H9 (cell line): ENCODE measurements around the gene DGLUCY. TPM values are rescaled to one million over a fixed set of nuclear protein-coding genes. Genes with fewer than 3 reads are reported as not detected.

Experiments used
- DNase-seq: peaks from one replicate; pipeline ENCODE4 v3.0.0-alpha.2; 2017
- H2AFZ ChIP-seq: one replicate; pipeline ENCODE4 v1.6.1; 2013; ENCODE audit warnings: mild to moderate bottlenecking, low read length, control low read depth, moderate library complexity
- H2AK5ac ChIP-seq: 2 replicates; pipeline ENCODE4 v1.6.1; 2013; ENCODE audit warnings: low read length, control low read depth, mixed read lengths; ENCODE audit not compliant: insufficient read length
- H2BK120ac ChIP-seq: one replicate; pipeline ENCODE4 v1.6.1; 2013; ENCODE audit warnings: low read depth, mild to moderate bottlenecking, low read length, control low read depth, inconsistent platforms; ENCODE audit not compliant: poor library complexity, severe bottlenecking
- H2BK12ac ChIP-seq: 2 replicates; pipeline ENCODE4 v1.6.1; 2013; ENCODE audit warnings: low read length, control low read depth, mixed read lengths, low read depth; ENCODE audit not compliant: insufficient read length
- H2BK15ac ChIP-seq: 2 replicates; pipeline ENCODE4 v1.6.1; 2013; ENCODE audit warnings: low read depth, low read length, control low read depth
- H2BK20ac ChIP-seq: one replicate; pipeline ENCODE4 v1.6.1; 2013; ENCODE audit warnings: low read depth, mild to moderate bottlenecking, low read length, control low read depth, inconsistent platforms; ENCODE audit not compliant: poor library complexity, severe bottlenecking
- H2BK5ac ChIP-seq: 2 replicates; pipeline ENCODE4 v1.6.1; 2013; ENCODE audit warnings: low read length, control low read depth, mixed read lengths; ENCODE audit not compliant: insufficient read length
- H3K14ac ChIP-seq: 2 replicates; pipeline ENCODE4 v1.6.1; 2013; ENCODE audit warnings: low read length, control low read depth; ENCODE audit not compliant: insufficient read depth
- H3K18ac ChIP-seq: 2 replicates; pipeline ENCODE4 v1.6.1; 2013; ENCODE audit warnings: low read depth, mild to moderate bottlenecking, mixed read lengths, low read length, control low read depth; ENCODE audit not compliant: insufficient read length
- H3K23ac ChIP-seq: 2 replicates; pipeline ENCODE4 v1.6.1; 2013; ENCODE audit warnings: low read length, control low read depth, mixed read lengths, low read depth; ENCODE audit not compliant: insufficient read length
- H3K23me2 ChIP-seq: 2 replicates; pipeline ENCODE4 v1.6.1; 2013; ENCODE audit warnings: low read depth, mild to moderate bottlenecking, mixed read lengths, low read length, control low read depth; ENCODE audit not compliant: insufficient read length, poor library complexity, severe bottlenecking
- H3K27ac ChIP-seq: 2 replicates; pipeline ENCODE4 v1.5.1; 2013; ENCODE audit warnings: low read length, control low read depth, mixed read lengths, low read depth; ENCODE audit not compliant: insufficient read length
- H3K27me3 ChIP-seq: 2 replicates; pipeline ENCODE4 v1.6.1; 2013; ENCODE audit warnings: low read length, control low read depth, inconsistent platforms; ENCODE audit not compliant: insufficient read depth
- H3K4ac ChIP-seq: 2 replicates; pipeline ENCODE4 v1.6.1; 2013; ENCODE audit warnings: low read depth, mild to moderate bottlenecking, control low read depth, inconsistent platforms, low read length, moderate library complexity
- H3K4me1 ChIP-seq: 2 replicates; pipeline ENCODE4 v1.6.1; 2013; ENCODE audit warnings: low read length, control low read depth, inconsistent platforms; ENCODE audit not compliant: insufficient read depth
- H3K4me2 ChIP-seq: 2 replicates; pipeline ENCODE4 v1.6.1; 2013; ENCODE audit warnings: low read length, control low read depth, mixed read lengths; ENCODE audit not compliant: insufficient read length, insufficient read depth
- H3K56ac ChIP-seq: 2 replicates; pipeline ENCODE4 v1.6.1; 2013; ENCODE audit warnings: low read depth, mild to moderate bottlenecking, mixed read lengths, low read length, control low read depth; ENCODE audit not compliant: insufficient read length
- H3K79me1 ChIP-seq: 2 replicates; pipeline ENCODE4 v1.6.1; 2013; ENCODE audit warnings: low read depth, mild to moderate bottlenecking, moderate library complexity, low read length, control low read depth, inconsistent platforms; ENCODE audit not compliant: insufficient read depth, poor library complexity, severe bottlenecking
- H3K79me2 ChIP-seq: 2 replicates; pipeline ENCODE4 v1.6.1; 2013; ENCODE audit warnings: low read length, control low read depth, inconsistent platforms; ENCODE audit not compliant: insufficient read depth
- H3K9ac ChIP-seq: 2 replicates; pipeline ENCODE4 v1.6.1; 2013; ENCODE audit warnings: low read length, control low read depth, mixed read lengths; ENCODE audit not compliant: insufficient read length; ENCODE audit errors: extremely low read depth
- H3K9me3 ChIP-seq: one replicate; pipeline ENCODE4 v1.6.1; 2013; ENCODE audit warnings: low read depth, low read length, inconsistent platforms; ENCODE audit not compliant: control insufficient read depth
- H3T11ph ChIP-seq: one replicate; pipeline ENCODE4 v1.6.1; 2013; ENCODE audit warnings: mild to moderate bottlenecking, low read length, control low read depth, inconsistent platforms
- H4K20me1 ChIP-seq: one replicate; pipeline ENCODE4 v1.6.1; 2013; ENCODE audit not compliant: control insufficient read depth, insufficient read length, insufficient read depth
- H4K5ac ChIP-seq: 2 replicates; pipeline ENCODE4 v1.6.1; 2013; ENCODE audit warnings: low read depth, mild to moderate bottlenecking, mixed read lengths, low read length, control low read depth; ENCODE audit not compliant: insufficient read length
- H4K8ac ChIP-seq: replicated peaks from 2 replicates; pipeline ENCODE4 v1.6.1; 2013; ENCODE audit warnings: low read length, control low read depth, mixed read lengths, low read depth; ENCODE audit not compliant: insufficient read length
- H4K91ac ChIP-seq: 2 replicates; pipeline ENCODE4 v1.6.1; 2013; ENCODE audit warnings: low read depth, mild to moderate bottlenecking, moderate library complexity, mixed read lengths, low read length, control low read depth; ENCODE audit not compliant: insufficient read length
- H3K27ac Mint-ChIP-seq, 3 experiments: 2 replicates in 2 of 3; 3 replicates in 1 of 3; pipeline ENCODE4 v1.8.0; 2020 to 2021; ENCODE audit warnings: mixed read lengths in 3 of 3, mild to moderate bottlenecking in 1 of 3, moderate library complexity in 1 of 3
- H3K27me3 Mint-ChIP-seq: 2 replicates; pipeline ENCODE4 v1.8.0; 2021; ENCODE audit warnings: low read depth, mild to moderate bottlenecking, moderate library complexity, mixed read lengths
- H3K36me3 Mint-ChIP-seq, 3 experiments: 2 replicates in 2 of 3; 3 replicates in 1 of 3; pipeline ENCODE4 v1.8.0; 2020 to 2021; ENCODE audit warnings: low read depth in 3 of 3, mixed read lengths in 3 of 3; ENCODE audit not compliant: insufficient read depth in 1 of 3
- H3K4me1 Mint-ChIP-seq, 2 experiments: 2 replicates each; pipeline ENCODE4 v1.8.0; 2020; ENCODE audit warnings: mixed read lengths in 2 of 2
- H3K4me3 Mint-ChIP-seq, 2 experiments: 2 replicates in 1 of 2; 3 replicates in 1 of 2; pipeline ENCODE4 v1.8.0; 2020 to 2021; ENCODE audit warnings: mild to moderate bottlenecking in 2 of 2, mixed read lengths in 2 of 2, moderate library complexity in 1 of 2
- H3K9me3 Mint-ChIP-seq, 2 experiments: 2 replicates in 1 of 2; 3 replicates in 1 of 2; pipeline ENCODE4 v1.8.0; 2020; ENCODE audit warnings: mild to moderate bottlenecking in 2 of 2, mixed read lengths in 2 of 2, moderate library complexity in 1 of 2
- CTCF ChIP-seq: fragments of 200-600 bp; sonication (generic); conservative IDR thresholded peaks from 3 replicates; pipeline ENCODE4 v1.8.0; 2021; ENCODE audit warnings: antibody characterized with exemption, mild to moderate bottlenecking
- WGBS: extraction: QIAGEN DNeasy Blood & Tissue Kit; methylation state at CpG from one replicate; pipeline ENCODE4 v1.1.7; 2013; ENCODE audit warnings: missing lambda C conversion rate, low lambda C conversion rate, mixed read lengths; ENCODE audit not compliant: insufficient read length; ENCODE audit errors: extremely low coverage; 5-methylcytosine and 5-hydroxymethylcytosine counted together
- total RNA-seq: library from RNA; stranded (reverse); gene quantifications from 2 replicates; pipeline ENCODE4 v1.2.1, GENCODE V29; 2021

Gene DGLUCY
- total RNA-seq, 1 experiment from 2014 or later, result 29.6 TPM

- Histone ChIP-seq H3K27ac (no peak overlapping the region), H4K5ac (no peak overlapping the region), H2BK15ac (no peak overlapping the region), H3K23ac (no peak overlapping the region), H3K9ac (no peak overlapping the region), H3K79me1 (no peaks in the 10 kb centered on the region), H3K4ac (no peak overlapping the region), H2BK12ac (no peak overlapping the region), H2BK120ac (no peak overlapping the region), H2AK5ac (no peak overlapping the region), H3K14ac (no peak overlapping the region), H3K9me3 (no peaks in the 10 kb centered on the region), H3K18ac (no peak overlapping the region), H2AFZ (no peak overlapping the region), H3K4me1 (no peaks in the 10 kb centered on the region), H3K27me3 (no peaks in the 10 kb centered on the region), H3T11ph (no peak overlapping the region), H2BK20ac (no peak overlapping the region), H4K91ac (no peak overlapping the region), H3K56ac (no peak overlapping the region), H3K4me2 (no peak overlapping the region), H3K23me2 (no peaks in the 10 kb centered on the region), H2BK5ac (no peak overlapping the region), H3K79me2 (no peaks in the 10 kb centered on the region), H4K8ac (no peak overlapping the region), H4K20me1 (no peaks in the 10 kb centered on the region)
- no peak for TF ChIP-seq CTCF
- Mint-ChIP-seq H3K36me3 (no peaks in the 10 kb centered on the region; a peak in 3 of 7 replicates), H3K27ac (no peak overlapping the region), H3K27me3 (peaks cover 17% of the 10 kb centered on the region), H3K4me3 (no peak overlapping the region), H3K4me1 (peaks cover 2 to 10% of the 10 kb centered on the region in 2 experiments; a peak in 1 of 4 replicates), H3K9me3 (peaks cover 0 to 3% of the 10 kb centered on the region in 2 experiments; a peak in 2 of 5 replicates)
- no peak for DNase-seq
- WGBS, result no CpG with 5 or more reads among the region's 4 CpGs
These were observed 124.2 kb downstream of the DGLUCY start for GRCh38 chr14:91238085-91238484.
